HL-60 (cell line): Measurements from ENCODE around the gene GALNT13.

Source experiments
- DNase-seq, 2 experiments: peaks; one replicate each; pipeline ENCODE4 v3.0.0-alpha.2; 2010 to 2020; ENCODE audit warnings: low read depth in 1 of 2, low spot score in 1 of 2
- H3K27ac ChIP-seq: fragments of 250-450 bp; sonication (Bioruptor Pico); replicated peaks from 2 replicates; pipeline ENCODE4 v1.5.1; 2020; ENCODE audit warnings: mild to moderate bottlenecking, moderate library complexity
- H3K27me3 ChIP-seq: fragments of 250-450 bp; sonication (Bioruptor Pico); 2 replicates; pipeline ENCODE4 v1.5.1; 2021; ENCODE audit warnings: mild to moderate bottlenecking, moderate library complexity; ENCODE audit not compliant: insufficient read depth, poor library complexity, severe bottlenecking
- H3K4me3 ChIP-seq: replicated peaks from 2 replicates; pipeline ENCODE4 v1.5.1; 2011; ENCODE audit warnings: mild to moderate bottlenecking, control low read depth, low read length; ENCODE audit not compliant: insufficient read depth
- GABPA ChIP-seq: IDR thresholded peaks from 2 replicates; pipeline ENCODE4 v1.6.1; 2012; ENCODE audit warnings: low read depth
- POLR2AphosphoS5 ChIP-seq: IDR thresholded peaks from 2 replicates; pipeline ENCODE4 v1.6.1; 2012; ENCODE audit warnings: low read depth
- SPI1 ChIP-seq: IDR thresholded peaks from 2 replicates; pipeline ENCODE4 v1.6.1; 2012; ENCODE audit warnings: low read depth, mild to moderate bottlenecking, borderline replicate concordance
- TF ChIP-seq, protein P1 (sequence below): IDR thresholded peaks from 2 replicates; pipeline ENCODE4 v1.6.1; 2012; ENCODE audit warnings: low read depth; ENCODE audit not compliant: insufficient replicate concordance
- TF ChIP-seq, protein P2 (sequence below): IDR thresholded peaks from one replicate; pipeline ENCODE4 v1.5.1; 2011; ENCODE audit warnings: low read length, control low read depth, inconsistent platforms; ENCODE audit not compliant: insufficient read depth

The GALNT13 gene

DNA sequence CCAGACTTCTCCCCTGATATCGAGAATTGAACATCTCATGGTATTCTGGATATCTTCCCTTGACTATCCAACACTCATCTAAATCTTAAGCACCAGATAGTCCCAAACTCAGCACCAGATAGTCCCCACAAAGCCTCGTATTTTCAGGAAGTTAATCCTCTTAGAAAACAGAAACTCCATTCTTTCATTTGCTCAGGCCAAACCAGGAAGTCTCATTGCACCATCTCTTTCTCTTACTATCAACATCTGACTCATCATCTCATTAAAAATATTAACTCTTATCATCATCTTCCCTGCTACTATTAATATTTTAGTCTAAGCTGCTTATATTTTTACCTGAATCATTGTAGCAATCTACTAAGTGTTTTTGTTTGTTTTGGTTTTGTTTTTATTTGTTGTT is 286.4 kb downstream of the GALNT13 start:
- Histone ChIP-seq H3K27me3 (no peaks in the 10 kb centered on the region), H3K4me3 (no peak overlapping the region), H3K27ac (no peak overlapping the region)
- TF ChIP-seq, protein P1, sequence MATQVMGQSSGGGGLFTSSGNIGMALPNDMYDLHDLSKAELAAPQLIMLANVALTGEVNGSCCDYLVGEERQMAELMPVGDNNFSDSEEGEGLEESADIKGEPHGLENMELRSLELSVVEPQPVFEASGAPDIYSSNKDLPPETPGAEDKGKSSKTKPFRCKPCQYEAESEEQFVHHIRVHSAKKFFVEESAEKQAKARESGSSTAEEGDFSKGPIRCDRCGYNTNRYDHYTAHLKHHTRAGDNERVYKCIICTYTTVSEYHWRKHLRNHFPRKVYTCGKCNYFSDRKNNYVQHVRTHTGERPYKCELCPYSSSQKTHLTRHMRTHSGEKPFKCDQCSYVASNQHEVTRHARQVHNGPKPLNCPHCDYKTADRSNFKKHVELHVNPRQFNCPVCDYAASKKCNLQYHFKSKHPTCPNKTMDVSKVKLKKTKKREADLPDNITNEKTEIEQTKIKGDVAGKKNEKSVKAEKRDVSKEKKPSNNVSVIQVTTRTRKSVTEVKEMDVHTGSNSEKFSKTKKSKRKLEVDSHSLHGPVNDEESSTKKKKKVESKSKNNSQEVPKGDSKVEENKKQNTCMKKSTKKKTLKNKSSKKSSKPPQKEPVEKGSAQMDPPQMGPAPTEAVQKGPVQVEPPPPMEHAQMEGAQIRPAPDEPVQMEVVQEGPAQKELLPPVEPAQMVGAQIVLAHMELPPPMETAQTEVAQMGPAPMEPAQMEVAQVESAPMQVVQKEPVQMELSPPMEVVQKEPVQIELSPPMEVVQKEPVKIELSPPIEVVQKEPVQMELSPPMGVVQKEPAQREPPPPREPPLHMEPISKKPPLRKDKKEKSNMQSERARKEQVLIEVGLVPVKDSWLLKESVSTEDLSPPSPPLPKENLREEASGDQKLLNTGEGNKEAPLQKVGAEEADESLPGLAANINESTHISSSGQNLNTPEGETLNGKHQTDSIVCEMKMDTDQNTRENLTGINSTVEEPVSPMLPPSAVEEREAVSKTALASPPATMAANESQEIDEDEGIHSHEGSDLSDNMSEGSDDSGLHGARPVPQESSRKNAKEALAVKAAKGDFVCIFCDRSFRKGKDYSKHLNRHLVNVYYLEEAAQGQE = no peak
- TF ChIP-seq GABPA (no peak), POLR2AphosphoS5 (no peak), SPI1 (no peak)
- TF ChIP-seq, protein P2, sequence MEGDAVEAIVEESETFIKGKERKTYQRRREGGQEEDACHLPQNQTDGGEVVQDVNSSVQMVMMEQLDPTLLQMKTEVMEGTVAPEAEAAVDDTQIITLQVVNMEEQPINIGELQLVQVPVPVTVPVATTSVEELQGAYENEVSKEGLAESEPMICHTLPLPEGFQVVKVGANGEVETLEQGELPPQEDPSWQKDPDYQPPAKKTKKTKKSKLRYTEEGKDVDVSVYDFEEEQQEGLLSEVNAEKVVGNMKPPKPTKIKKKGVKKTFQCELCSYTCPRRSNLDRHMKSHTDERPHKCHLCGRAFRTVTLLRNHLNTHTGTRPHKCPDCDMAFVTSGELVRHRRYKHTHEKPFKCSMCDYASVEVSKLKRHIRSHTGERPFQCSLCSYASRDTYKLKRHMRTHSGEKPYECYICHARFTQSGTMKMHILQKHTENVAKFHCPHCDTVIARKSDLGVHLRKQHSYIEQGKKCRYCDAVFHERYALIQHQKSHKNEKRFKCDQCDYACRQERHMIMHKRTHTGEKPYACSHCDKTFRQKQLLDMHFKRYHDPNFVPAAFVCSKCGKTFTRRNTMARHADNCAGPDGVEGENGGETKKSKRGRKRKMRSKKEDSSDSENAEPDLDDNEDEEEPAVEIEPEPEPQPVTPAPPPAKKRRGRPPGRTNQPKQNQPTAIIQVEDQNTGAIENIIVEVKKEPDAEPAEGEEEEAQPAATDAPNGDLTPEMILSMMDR = no peak
- DNase-seq = no peak

DNA sequence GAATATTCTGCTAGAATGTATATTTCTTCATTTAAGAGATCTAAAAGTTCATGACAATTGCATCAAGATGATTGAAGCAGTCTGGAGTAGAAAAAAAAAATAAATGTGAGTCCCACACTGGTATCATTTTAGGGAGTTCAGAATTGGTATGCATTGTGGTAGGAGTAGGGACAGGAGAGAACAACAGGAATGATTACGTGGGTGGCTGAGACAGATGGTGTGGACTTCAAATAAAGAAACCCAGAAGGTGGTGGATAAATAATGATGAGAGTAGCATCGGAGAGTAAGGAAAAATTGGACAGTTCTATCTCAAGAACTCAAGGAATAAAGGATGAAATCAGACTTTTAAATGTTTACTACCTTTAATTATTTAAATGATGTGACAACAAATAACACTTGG is 289.6 kb downstream of the GALNT13 start:
- Histone ChIP-seq H3K4me3 (no peak overlapping the region), H3K27me3 (no peaks in the 10 kb centered on the region), H3K27ac (no peak overlapping the region)
- TF ChIP-seq POLR2AphosphoS5 = no peak
- no peak for TF ChIP-seq SPI1
- TF ChIP-seq, protein P1 = no peak
- TF ChIP-seq GABPA = no peak
- TF ChIP-seq, protein P2 = no peak
- DNase-seq = no peak

DNA sequence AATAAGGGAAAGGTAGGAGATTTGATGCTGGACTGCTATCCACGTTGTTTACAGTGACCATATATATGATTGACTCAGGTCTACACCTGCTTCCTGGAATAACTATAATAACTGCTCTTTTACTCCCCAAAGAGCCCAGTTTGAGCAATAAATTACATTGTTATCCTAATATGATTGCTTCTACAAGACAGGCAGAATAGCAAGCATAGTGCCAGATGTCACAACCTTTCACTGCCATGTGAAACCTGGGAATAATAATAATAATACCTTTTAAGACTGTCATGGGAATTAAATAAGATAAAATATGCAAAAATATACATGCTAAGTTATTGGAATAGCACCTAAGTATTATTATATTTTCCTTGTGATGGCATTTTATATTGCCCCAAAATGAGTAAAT is 298.7 kb downstream of the GALNT13 start:
- no peak for DNase-seq

More for the DNA sequence above, 298.7 kb downstream of the GALNT13 start:
- TF ChIP-seq, protein P2 = no peak
- TF ChIP-seq POLR2AphosphoS5 = no peak
- TF ChIP-seq, protein P1 = no peak
- no peak for TF ChIP-seq GABPA
- TF ChIP-seq SPI1 = no peak
- H3K27ac ChIP-seq = no peak overlapping the region
- no peaks in the 10 kb centered on the region for H3K27me3 ChIP-seq
- no peak overlapping the region for H3K4me3 ChIP-seq
